Measurements from ENCODE around the gene FAIM2.

DNA sequence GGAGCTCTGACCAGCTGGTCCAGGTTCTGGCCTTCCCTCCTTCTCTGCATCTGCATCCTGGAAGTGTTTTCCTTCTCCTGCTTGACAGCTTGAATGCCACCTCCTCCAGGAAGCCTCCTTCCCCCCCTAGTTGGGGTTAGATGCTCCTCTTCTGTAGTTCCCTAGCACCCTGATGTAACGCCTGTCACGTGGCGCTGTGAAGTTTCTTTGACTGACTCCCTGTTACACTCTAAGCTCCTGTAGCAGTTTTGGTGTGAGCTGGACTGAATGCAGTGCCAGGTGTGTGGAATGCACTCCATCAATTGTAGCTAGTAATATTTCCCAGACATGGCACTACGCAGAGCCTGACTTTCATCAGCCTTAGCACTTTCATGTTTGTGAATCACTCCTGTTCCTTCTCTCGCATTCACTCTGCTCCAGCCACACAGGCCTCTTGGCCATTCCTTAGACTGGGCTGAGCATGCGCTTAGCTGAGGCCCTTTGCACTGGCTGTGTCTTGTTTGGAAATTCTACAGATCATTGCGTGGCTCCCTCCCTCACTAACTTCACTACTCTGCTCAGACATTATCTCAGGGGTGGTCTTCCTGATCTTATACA lies 2.1 kb upstream of the FAIM2 start:
- TF ChIP-seq, protein P1, sequence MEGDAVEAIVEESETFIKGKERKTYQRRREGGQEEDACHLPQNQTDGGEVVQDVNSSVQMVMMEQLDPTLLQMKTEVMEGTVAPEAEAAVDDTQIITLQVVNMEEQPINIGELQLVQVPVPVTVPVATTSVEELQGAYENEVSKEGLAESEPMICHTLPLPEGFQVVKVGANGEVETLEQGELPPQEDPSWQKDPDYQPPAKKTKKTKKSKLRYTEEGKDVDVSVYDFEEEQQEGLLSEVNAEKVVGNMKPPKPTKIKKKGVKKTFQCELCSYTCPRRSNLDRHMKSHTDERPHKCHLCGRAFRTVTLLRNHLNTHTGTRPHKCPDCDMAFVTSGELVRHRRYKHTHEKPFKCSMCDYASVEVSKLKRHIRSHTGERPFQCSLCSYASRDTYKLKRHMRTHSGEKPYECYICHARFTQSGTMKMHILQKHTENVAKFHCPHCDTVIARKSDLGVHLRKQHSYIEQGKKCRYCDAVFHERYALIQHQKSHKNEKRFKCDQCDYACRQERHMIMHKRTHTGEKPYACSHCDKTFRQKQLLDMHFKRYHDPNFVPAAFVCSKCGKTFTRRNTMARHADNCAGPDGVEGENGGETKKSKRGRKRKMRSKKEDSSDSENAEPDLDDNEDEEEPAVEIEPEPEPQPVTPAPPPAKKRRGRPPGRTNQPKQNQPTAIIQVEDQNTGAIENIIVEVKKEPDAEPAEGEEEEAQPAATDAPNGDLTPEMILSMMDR (conservative IDR thresholded peaks at IDR 0.05), result no peak
- TF ChIP-seq ZFX (IDR thresholded peaks at IDR 0.05), result no peak

Measured in C4-2B (cell line).